Heart right ventricle (tissue), 16 donors: ENCODE results near the gene ASB2. TPM values are rescaled to one million over a fixed set of nuclear protein-coding genes. Genes with fewer than 3 reads are reported as not detected.
A peak's percentile ranks its signal among the peaks of the same experiment; 100 is the strongest.

ENCODE experiments used
- ATAC-seq, 8 donors: fragments of 200-7000 bp; cut with Tn5 transposase; one replicate each; pipeline ENCODE4 v1.9.1; 2020; ENCODE audit warnings: mild to moderate bottlenecking in 8 of 8, moderate library complexity in 8 of 8, moderate number of reproducible peaks in 1 of 8
- DNase-seq, 2 donors: peaks; one replicate each; pipeline ENCODE4 v3.0.0-alpha.2; 2020
- H3K27ac ChIP-seq, 10 donors: fragments of 200-600 bp; sonication (generic) in 2 of 10; one replicate each; pipeline versions ENCODE4 v1.5.0 to v1.8.0; 2020 to 2022; ENCODE audit warnings: mild to moderate bottlenecking in 3 of 10
- H3K27me3 ChIP-seq, 7 donors: fragments of 200-600 bp; one replicate each; pipeline ENCODE4 v1.8.0; 2021 to 2022; ENCODE audit warnings: mild to moderate bottlenecking in 2 of 7
- H3K36me3 ChIP-seq, 9 donors: fragments of 200-600 bp; sonication (generic) in 1 of 9; one replicate each; pipeline versions ENCODE4 v1.5.0 to v1.8.0; 2020 to 2022; ENCODE audit warnings: mild to moderate bottlenecking in 2 of 9
- H3K4me1 ChIP-seq, 9 donors: fragments of 200-600 bp; sonication (generic) in 1 of 9; one replicate each; pipeline versions ENCODE4 v1.5.0 to v1.8.0; 2020 to 2022; ENCODE audit warnings: mild to moderate bottlenecking in 4 of 9
- H3K4me3 ChIP-seq, 10 donors: fragments of 200-600 bp; sonication (generic) in 2 of 10; one replicate each; pipeline versions ENCODE4 v1.5.0 to v1.8.0; 2020 to 2022; ENCODE audit warnings: mild to moderate bottlenecking in 7 of 10, moderate library complexity in 2 of 10
- H3K9me3 ChIP-seq, 11 donors: fragments of 200-600 bp in 10 of 11; sonication (generic) in 2 of 11; one replicate each; pipeline versions ENCODE4 v1.5.0 to v1.8.0; 2013 to 2022; ENCODE audit warnings: mild to moderate bottlenecking in 2 of 11, control low read depth in 1 of 11, moderate library complexity in 1 of 11
- CTCF ChIP-seq, 9 donors: fragments of 200-600 bp; sonication (generic) in 2 of 9; IDR thresholded peaks; one replicate each; pipeline versions ENCODE4 v1.5.0 to v1.8.0; 2021 to 2022; ENCODE audit warnings: antibody characterized with exemption in 9 of 9, mild to moderate bottlenecking in 5 of 9, moderate library complexity in 1 of 9
- WGBS, 2 donors: extraction: QIAGEN DNeasy Blood & Tissue Kit; methylation state at CpG; one replicate each; pipeline ENCODE4 v1.1.7; 2013; ENCODE audit warnings: inconsistent platforms in 1 of 2; 5-methylcytosine and 5-hydroxymethylcytosine counted together
- intact Hi-C, 10 donors: fragments of 100-400 bp; cut with DNase I; formaldehyde crosslinking; loops; one replicate each; pipeline versions ENCODE4 v1.11.1 to v1.14.2; 2022
- polyA plus RNA-seq, 2 donors: library from polyadenylated mRNA; stranded (reverse); fragments of 200-250 nt; gene quantifications; one replicate each; pipeline ENCODE4 v1.2.3, GENCODE V29; 2013
- total RNA-seq, 10 donors: library from RNA; stranded (reverse); fragmentation: NEBNext Ultra II Directional in 3 of 10; extraction: Animal tissue kit (Norgen Biotek cat#: 25700) in 3 of 10; gene quantifications; one replicate each; pipeline versions ENCODE4 v1.2.1 to v1.2.4, GENCODE V29; 2021 to 2023
- donor health status: Arrhythmogenic right ventricular cardiomyopathy.
- donor health status: ischemic (EF 13 %, LVEDD 7.1; RV severe dilation, severe dysfunction).
- donor health status: healthy with polysubstance abuse.
- donor health status: DM: no; HTN: yes; CAD: no.
- donor health status: DM: no; HTN: no; CAD: no.
- donor health status: ischemic (EF 25% LVEDD 6.9; RV normal size, moderate dysfunction).
- donor health status: ischemic (EF 25% LVEDD 5.7; RV mildly dilated, moderate dysfunction).
- donor health status: healthy.
- donor health status: DM: yes; HTN: yes; CAD: no.
- donor health status: Ischemic cardiomyopathy.
- donor health status: ischemic (EF 35%, LVEDD 5.7; RV mildly dilated, moderate dysfunction).
- donor health status: nonischemic (EF 11% LVEDD 7.7; RV severe dilation, severe dysfunction).
- donor health status: DM: yes; HTN: yes; CAD: no.
- donor health status: PGD.
- donor health status: ischemic (EF 29% LVEDD 5.4; RV normal size, mild dysfunction).
- donor health status: nonischemic (EF 23%, LVEDD 6.1; RV moderate dilation, normal function).

Gene ASB2
- total and polyA plus RNA-seq, 12 donors: 19.6 to 374 (median 168) TPM

GRCh38 chr14:94001501-94002396 lies 25.4 kb upstream of the ASB2 start:
- intact Hi-C loops: loop anchor here (1.0 to 10.0 kb wide), 7 partner anchors 44 to 349 kb away; no protein-coding TSS in a partner anchor
- H3K27ac ChIP-seq: no peak overlapping the region
- peaks cover 3 to 31% (median 17%) of the 10 kb centered on the region in 9 donors for H3K4me1 ChIP-seq
- ATAC-seq: peak; percentile 67 to 85 (median 80)
- WGBS, 2 donors: 39 to 42% methylated on average over 26 of the region's 26 CpGs
- peaks cover 0 to 22% (median 0%) of the 10 kb centered on the region in 7 donors for H3K27me3 ChIP-seq
- no peaks in the 10 kb centered on the region for H3K36me3 ChIP-seq
- H3K4me3 ChIP-seq: no peak overlapping the region
- DNase-seq: peak; percentile 38 to 49
- no peaks in the 10 kb centered on the region for H3K9me3 ChIP-seq
- TF ChIP-seq CTCF (IDR thresholded peaks at IDR 0.05): peak; percentile 91 to 98 (median 97)

- H3K27me3 ChIP-seq: peaks cover 0 to 22% (median 0%) of the 10 kb centered on the region in 7 donors
Observed at GRCh38 chr14:94001016-94001415, 24.6 kb upstream of the ASB2 start.

GRCh38 chr14:94000267-94000666 lies 23.9 kb upstream of the ASB2 start:
- Histone ChIP-seq H3K36me3 (no peaks in the 10 kb centered on the region), H3K27me3 (peaks cover 0 to 16% (median 0%) of the 10 kb centered on the region in 7 donors), H3K4me3 (no peak overlapping the region), H3K27ac (no peak overlapping the region), H3K4me1 (peaks cover 7 to 46% (median 26%) of the 10 kb centered on the region in 9 donors), H3K9me3 (no peaks in the 10 kb centered on the region)
- no peak for TF ChIP-seq CTCF (IDR thresholded peaks at IDR 0.05)
- intact Hi-C loops: loop anchor here in 8 of 10 donors (2.0 to 10.0 kb wide), 6 partner anchors 43 to 348 kb away; no protein-coding TSS in a partner anchor
- 87 to 90% methylated on average over 6 of the region's 6 CpGs for WGBS, 2 donors
- DNase-seq (no peak), ATAC-seq (no peak)

More at GRCh38 chr14:94001016-94001415, 24.6 kb upstream of the ASB2 start:
- no peaks in the 10 kb centered on the region for H3K9me3 ChIP-seq
- ATAC-seq: peak in 3 of 8 donors; percentile 6 to 13 (median 8)
- no peak for DNase-seq
- H3K36me3 ChIP-seq: no peaks in the 10 kb centered on the region
- no peak overlapping the region for H3K27ac ChIP-seq
- H3K4me1 ChIP-seq: peaks cover 4 to 39% (median 21%) of the 10 kb centered on the region in 9 donors
- no peak overlapping the region for H3K4me3 ChIP-seq
- WGBS, 2 donors: 60 to 61% methylated on average over 13 of the region's 13 CpGs
- intact Hi-C loops: loop anchor here in 9 of 10 donors (1.0 to 10.0 kb wide), 7 partner anchors 44 to 349 kb away; no protein-coding TSS in a partner anchor
- TF ChIP-seq CTCF (IDR thresholded peaks at IDR 0.05): no peak

- intact Hi-C loops: no loop called here
Observed at GRCh38 chr14:93999573-93999972, 23.2 kb upstream of the ASB2 start.

More at GRCh38 chr14:93999573-93999972, 23.2 kb upstream of the ASB2 start:
- Histone ChIP-seq H3K27ac (no peak overlapping the region), H3K27me3 (peaks cover 0 to 16% (median 0%) of the 10 kb centered on the region in 7 donors), H3K36me3 (no peaks in the 10 kb centered on the region), H3K4me3 (no peak overlapping the region), H3K4me1 (peaks cover 9 to 53% (median 31%) of the 10 kb centered on the region in 9 donors), H3K9me3 (no peaks in the 10 kb centered on the region)
- no peak for ATAC-seq
- 64 to 65% methylated on average over 8 of the region's 8 CpGs for WGBS, 2 donors
- no peak for TF ChIP-seq CTCF (IDR thresholded peaks at IDR 0.05)
- no peak for DNase-seq
